Hematopoietic multipotent progenitor cell treated with erythropoietin and hydrocortisone succinate and interleukin-3 and kit ligand, for 17 days (in vitro differentiated cells): Measurements from ENCODE around the gene CDKN1A.
"Not testable (repeated sequence)": the region's sequence is repeated elsewhere in the genome, so short reads cannot be mapped to it uniquely, and the experiment has no call there.

ENCODE experiments used
- DNase-seq: peaks from one replicate; pipeline ENCODE4 v3.0.0-alpha.2; 2015; ENCODE audit warnings: low spot score

CDKN1A gene

DNA sequence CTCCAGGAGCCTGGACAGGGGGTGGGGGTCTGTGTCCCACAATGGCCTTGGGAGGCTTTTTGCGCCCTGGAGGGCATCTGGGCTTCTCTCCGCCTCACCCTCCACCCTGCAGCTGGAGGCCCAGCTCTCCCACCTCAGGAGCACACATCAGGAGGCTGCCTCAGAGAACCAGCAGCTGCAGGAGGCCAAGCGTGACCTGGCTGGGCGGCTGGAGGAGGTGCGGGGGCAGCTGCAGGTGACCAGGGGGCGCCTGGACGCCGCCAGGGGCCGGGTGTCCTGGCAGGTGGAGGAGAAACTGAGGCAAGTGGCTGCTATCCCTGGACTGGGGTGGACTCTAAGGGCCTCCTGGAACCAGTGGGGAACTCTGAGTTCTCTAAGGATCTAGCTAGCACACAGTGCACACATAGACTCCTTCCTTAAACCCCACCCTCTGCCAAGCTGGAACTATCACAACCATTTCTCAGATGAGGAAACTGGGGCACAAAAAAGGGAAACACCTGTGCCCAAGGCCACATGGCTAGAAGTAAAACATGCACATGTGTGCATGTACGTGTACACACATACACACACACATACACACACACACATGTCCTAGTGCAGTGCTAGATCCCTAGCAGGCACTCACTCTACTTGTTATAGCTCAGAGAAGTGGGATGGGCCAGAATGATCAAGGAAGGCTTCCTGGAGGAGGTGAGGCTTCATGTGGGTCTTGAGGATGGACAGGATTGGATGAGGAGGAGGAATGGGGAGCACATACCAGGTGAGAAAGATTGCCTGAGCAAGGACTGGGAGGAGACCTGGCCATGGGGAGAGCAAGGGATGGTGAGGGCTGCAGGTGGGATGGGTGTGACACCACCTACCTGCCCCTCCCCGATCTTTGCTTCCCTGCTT lies 42.0 kb downstream of the CDKN1A start:
- no peak for DNase-seq

DNA sequence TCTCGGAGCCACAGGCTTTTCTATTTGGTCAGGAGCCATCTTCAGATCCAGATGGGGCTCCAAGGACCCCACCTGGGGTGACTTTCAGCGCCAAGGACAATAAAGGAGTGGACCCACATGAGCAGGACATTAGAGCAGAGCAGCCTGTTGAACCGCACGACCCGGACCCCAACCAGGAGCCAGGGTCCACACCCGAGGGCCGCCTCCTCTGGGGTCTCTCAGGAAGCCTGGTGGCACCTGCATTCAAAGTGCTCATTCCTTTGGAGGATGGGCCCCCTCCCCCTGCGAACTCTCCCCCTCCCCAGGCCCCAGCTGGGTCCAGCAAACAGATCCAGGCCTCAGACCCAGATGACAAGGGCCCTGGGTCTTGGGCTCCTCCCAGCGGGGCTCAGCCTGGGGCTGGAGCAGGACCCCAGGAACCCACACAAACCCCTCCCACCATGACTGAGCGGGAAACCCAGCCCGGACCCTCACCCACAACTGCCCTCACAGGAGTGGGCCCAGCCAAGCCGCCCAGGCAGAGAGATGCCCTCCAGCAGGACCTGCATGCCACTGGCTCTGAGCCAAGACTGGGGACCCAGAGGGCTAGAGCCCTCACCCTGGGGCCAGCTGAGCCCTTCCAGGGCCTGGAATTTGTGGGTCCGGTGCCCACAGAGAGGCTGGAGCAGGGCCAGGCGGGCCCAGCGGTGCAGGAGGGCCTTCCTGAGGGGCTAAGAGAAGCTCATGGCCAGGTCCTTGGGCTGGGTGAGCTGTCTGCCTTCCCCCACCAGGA lies 43.0 kb downstream of the CDKN1A start:
- DNase-seq = no peak

DNA sequence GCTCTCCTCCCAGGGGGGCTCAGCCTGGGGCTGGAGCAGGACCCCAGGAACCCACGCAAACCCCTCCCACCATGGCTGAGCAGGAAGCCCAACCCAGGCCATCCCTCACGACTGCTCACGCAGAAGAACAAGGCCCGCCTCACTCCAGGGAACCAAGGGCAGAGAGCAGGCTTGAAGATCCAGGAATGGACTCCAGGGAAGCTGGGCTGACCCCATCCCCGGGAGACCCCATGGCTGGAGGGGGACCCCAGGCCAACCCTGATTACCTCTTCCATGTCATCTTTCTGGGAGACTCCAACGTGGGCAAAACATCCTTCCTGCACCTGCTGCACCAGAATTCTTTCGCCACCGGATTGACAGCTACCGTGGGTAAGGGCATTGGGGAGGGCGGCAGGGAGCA lies 43.9 kb downstream of the CDKN1A start:
- no peak for DNase-seq

DNA sequence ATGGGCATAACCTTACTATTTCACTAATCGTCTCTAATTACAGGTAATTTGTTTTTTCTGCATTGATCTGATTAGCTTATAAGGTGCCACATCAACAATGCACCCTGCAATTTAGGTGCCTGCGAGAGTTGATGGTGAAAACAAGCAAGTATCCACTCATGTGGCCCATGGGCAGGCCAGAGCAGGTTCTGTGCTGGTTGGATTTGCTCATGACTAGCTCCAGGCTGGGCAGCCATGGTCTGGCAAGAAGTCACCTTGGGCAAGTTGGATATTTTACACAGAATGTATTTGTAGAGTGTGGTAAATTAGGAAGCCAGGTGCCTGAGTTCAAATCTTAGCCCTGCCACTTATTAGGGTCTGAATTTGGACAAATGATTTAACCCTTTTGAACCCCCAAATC lies 44.4 kb downstream of the CDKN1A start:
- no peak for DNase-seq

DNA sequence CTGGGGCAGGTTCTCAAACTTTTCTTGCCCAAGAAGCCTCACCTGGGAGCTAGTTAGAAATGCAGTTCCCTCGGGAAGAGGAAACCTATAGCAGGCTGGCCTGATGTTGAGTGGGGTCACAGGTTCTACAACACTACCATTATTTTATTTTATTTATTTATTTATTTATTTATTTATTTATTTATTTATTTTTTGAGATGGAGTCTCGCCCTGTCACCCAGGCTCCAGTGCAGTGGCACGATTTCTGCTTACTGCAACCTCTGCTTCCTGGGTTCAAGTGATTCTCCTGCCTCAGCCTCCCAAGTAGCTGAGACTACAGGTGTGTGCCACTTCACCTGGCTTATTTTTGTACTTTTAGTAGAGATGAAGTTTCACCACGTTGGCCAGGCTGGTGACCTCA lies 45.5 kb downstream of the CDKN1A start:
- DNase-seq = not testable (repeated sequence)

DNA sequence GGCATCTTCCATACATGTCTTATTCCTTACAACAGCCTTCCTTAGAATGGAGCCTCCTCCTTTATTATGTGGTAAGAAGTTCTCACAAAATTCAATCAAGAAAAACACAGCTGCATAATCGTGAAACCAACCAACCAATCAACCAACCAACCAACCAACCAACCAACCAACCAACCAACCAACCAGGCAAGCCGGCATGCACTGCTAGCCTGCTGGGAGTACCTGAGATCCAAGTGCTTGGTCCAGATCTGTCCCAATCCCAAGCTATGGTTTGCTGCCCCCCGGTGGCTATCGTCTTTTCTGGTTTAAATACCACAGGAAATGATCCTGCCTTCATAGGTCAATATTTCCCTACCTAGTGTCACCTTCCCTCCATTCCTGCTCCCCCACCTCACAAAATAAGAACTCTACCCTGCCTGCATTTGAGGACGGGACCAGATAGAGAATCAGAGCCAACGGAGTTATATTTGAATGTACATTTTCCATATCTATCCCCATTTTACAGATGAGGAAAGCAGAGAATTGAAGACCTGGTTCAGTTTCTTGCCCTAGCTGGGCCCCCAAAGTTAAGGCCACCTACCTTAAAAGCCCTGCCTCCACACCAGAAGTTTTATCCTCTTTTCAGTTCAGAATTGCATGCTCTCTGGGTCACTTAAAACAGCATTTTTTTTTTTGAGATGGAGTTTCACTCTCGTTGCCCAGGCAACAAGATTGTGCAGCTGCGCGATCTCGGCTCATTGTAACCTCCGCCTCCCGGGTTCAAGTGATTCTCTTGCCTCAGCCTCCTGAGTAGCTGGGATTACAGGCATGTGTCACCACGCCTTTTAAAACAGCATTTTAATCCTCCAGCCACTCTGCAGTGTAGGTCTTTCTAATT lies 46.2 kb downstream of the CDKN1A start:
- peak; percentile 38 for DNase-seq

DNA sequence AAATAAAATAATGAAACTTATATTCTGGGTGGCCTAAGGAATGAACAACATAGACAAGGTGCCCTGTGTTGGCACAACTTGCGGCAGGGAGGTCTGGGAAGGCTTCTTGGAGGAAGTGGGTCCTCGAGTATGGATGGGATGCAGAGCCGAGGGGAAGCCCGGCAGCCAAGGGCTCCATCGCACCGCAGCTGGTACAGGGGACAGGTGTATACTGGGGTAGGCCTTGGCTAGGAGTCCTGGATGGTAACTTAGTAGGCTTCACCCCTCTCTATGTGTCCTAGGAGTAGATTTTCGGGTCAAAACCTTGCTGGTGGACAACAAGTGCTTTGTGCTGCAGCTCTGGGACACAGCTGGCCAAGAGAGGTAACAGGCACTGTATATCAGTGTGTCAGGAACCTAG lies 47.1 kb downstream of the CDKN1A start:
- no peak for DNase-seq

DNA sequence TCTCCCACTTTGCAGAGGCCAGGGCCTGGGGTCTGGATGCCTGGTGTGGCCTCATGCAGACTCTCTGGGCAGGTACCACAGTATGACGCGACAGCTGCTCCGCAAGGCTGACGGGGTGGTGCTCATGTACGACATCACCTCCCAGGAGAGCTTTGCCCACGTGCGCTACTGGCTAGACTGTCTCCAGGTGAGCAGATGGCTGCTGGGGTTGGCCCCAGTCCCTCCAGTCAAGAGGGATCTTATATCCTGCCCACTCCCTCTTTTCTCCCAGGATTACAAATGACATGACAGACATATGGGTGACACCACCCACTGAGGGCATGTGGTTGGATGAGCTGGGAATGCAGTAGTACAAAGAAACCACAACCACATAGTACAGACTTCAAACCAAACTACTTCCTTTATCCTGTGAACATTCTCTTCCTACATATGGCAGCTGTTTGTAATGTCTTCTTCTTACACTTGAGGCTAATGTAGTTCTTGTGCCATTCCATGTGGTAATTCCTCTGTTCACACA lies 49.0 kb downstream of the CDKN1A start:
- DNase-seq = no peak

DNA sequence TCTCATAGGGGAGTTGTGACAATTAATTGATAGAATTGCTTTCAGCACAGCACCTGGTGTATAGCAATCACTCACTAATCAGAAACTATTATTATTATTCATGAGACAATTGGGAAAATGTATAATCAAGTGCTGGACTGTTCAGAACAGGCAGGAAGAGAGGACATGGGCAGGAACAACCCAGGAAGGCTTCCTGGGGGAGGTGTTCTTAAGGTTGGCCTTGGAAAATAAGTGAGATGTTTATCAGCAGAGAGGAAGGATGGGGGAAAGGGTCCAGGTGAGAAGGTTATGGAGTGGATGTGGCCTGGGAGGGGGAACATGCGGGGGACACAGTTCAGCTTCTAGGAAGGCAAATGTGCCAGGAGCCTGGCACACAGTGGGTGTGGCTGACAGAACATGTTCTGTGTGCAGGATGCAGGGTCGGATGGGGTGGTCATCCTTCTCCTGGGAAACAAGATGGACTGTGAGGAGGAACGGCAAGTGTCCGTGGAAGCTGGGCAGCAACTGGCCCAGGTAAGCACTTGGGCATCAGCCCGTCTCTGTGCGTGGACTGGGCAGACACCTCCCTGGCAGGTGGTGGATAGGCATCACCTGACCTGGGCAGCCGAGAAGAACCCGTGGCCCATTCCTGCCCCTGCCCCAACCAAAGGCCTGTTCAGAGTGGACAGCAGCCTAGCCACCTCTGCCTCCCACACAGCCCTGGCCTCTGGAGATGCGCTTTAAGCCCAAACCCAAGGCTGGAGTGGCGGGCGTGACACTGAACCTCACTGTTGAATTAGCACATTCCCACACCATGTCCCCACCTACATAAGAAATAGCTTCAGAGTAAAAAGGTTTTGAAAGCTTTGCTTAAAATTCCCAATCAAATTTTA lies 50.0 kb downstream of the CDKN1A start:
- DNase-seq = no peak

DNA sequence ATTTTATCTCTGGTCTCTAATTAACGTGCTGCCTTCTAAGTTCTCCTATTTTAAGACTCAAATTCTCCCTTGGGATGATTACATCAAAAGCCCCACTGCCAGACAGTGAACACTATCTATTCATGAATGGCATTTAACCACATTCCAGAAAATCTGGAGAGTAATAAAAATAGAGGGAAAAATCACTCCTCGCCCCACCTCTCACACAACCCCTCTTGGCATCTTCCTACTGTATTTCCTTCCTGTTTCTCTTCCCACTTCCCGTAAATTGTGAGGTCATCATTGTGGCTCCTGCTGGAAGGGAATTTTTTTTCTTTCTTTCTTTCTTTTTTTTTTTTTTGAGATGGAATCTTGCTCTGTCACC lies 50.6 kb downstream of the CDKN1A start:
- no peak for DNase-seq

DNA sequence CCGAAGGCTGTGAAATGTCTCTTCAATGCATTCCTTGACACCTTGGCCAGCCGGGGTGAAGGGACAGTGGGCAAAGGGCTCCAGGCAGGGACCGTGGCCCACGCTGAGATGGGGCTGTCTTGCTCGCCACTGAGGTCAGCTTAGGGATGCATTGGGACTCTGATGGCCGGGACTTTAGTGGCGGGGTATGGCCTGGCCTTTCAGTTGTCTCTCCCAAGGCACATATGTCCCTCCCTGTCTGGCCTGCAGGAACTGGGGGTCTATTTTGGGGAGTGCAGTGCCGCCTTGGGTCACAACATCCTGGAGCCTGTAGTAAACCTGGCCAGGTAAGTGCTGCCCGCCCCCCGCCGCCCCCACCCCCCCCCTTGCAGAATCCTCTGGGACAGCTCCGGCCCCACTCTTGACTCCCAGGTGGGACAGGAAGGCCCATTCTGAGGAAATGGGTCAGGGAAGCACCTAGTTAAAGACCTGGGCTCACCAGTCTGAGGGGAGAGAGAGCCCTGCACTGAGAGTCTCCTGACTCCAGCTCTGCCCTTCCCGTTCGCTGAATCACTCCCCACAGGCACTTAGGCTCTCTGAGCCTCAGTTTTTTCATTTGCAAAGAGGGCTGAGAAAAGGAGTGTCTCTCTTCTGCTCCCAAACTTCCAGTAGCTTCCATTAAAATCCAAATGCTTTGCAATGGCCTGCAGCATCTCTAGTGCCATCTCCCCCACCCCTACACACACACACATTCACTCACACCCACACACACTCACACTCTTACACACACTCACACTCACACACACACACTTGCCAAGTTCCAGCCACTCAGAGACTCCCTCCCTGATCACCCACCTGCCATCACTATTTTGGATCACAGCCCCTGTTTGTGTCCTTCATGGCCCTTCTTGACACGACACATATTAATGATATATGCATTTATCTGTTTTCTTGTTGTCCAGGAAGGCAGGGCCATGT lies 52.2 kb downstream of the CDKN1A start:
- no peak for DNase-seq

DNA sequence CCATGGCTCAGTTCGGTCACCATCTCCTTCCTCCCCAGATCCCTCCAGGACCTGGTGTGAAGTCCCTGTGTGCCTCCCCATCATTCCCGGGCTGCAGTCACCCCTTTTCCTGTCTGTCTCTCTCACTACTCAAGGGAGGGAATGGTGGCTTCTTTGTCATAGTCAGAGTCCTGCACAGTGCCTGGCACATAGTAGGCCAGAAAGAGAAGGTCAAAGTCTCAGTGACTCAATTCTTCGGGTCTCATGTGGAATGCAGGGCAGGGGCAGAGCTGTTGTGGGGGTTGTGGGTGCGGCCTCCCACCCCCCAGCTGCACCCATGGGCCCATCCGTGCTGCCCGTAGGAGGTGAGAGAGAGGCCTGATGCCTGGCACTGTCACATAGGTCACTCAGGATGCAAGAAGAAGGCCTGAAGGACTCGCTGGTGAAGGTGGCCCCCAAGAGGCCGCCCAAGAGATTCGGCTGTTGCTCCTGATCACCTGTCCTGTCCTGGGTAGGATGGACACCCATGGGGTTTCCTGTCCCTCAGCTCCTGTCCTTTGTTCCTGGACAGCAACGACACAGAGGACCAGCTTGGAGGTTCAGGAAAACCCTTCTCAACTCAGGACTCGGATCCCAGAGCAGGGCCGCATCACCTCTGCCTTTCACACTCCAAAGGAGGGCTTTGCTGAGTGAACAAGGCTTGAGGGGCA lies 53.3 kb downstream of the CDKN1A start:
- DNase-seq = no peak

DNA sequence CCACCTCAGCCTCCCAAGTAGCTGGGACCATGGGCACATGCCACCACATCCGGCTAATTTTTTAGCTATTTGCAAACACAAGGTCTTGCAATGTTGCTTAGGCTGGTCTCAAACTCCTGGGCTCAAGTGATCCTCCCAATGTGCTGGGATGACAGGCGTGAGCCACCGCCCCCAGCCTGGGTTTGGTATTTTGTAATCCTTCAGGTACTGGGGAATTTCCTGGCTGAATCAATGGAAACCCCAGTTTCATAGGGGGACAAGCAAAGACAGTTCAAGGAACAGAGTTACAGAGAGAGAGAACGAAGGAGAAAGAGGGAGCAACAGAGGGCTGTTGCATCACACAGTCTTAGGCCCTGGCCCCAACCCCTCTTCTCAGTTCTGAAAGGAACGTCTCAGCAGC lies 54.8 kb downstream of the CDKN1A start:
- no peak for DNase-seq

DNA sequence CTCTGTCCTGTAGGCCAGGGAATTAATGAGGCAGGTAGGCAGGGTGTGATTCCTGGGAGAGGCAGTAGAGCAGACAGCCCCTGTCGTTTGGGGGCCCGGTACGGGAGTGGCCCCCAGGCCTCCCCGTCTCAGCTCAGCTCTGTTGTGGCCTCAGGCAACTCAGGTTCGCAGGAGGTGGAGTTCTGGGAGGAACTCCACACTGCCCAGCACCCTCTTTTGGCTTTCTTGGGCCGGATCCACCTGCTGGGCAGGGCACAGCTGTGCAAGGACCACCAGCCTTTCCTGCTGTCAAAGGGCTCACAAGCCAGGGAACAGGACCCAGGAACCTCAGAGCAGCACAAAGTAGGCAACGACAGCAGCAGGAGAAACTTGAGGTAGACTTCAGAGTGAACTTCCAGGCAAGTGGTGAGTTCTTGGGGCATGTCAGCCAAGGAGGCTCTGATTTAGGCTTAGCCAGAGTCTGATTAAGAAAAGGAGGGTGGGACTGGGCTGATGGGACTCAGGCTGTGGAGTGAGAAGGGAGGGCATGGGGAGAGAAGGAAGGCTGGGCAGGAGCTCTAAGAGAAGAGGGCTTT lies 56.1 kb downstream of the CDKN1A start:
- no peak for DNase-seq

DNA sequence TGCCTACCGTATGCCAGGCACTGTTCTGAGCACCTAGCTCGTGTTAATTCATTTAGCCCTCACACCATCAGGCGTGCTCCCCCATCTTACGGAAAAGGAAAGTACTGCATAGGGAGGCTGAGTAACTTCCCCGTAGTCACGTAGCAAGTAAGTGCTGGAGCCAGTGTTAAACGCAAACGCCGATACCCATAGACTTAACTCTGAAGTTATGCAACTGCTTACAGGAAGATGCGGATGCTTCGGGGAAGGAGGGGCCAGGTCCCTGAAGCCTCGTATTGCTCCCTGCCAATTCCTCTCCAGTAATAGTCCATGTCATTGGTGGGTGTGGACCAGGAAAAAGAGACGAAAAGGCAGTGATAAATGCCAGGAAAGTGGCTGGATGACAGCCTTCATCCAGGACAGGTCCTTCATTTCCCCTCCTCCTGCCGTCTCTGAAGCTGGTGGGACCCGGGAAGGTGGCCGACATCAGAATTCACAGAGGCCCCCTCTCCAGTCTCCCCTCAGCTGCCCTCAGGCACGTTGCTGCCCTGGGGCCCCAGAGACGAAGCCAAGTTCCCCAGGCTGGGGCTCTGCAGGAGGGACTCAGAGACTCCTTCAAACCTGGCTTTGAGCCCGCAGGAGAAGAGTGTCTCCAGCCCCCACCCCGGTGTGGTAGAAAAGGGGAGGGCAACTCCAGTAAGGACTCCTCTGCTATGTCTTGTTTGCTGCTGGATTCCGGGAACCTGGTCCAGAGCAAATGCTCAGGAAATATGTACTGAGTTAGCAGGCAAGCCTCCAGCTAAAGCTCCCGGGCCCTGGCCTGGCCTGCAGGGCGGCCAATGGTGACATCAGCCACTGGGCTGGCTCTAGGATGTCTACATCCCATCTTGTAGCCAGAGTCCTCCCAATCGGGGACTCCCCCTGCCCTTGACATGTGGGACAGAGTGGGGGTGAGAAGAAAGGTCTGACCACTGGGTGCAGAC lies 56.9 kb downstream of the CDKN1A start:
- DNase-seq = no peak
